ENCODE results near the gene SLA2.
"Not testable (repeated sequence)": the region's sequence is repeated elsewhere in the genome, so short reads cannot be mapped to it uniquely, and the experiment has no call there.

SLA2 gene

DNA sequence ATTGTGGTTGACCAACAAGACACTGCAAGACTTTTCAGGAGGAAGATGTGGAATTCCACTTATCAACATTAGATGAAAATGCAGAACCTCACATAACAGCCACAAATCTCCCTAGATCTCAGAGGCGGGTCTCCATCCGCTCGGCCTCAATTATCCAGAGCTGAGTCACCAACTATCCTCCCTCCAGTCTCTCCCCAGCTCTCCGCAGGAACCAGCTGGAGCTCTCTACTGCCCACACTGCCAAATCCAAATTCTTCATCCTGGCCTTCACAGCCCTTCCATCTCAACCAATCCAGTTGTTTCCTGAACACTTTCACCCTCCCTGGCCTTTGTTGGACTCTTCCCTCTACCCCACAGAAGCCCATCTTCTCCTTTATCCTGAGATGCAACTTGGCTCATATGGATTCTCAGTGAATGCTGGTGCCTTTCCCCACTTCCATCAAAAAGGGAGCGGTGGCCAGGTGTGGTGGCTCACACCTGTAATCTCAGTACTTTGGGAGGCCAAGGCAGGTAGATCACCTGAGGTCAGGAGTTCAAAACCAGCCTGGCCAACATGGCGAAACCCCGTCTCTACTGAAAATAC lies 76.1 kb downstream of the SLA2 start:
- Mint-ChIP-seq H3K27me3 (no peaks in the 10 kb centered on the region), H3K27ac (peak overlapping the region; percentile 2)

DNA sequence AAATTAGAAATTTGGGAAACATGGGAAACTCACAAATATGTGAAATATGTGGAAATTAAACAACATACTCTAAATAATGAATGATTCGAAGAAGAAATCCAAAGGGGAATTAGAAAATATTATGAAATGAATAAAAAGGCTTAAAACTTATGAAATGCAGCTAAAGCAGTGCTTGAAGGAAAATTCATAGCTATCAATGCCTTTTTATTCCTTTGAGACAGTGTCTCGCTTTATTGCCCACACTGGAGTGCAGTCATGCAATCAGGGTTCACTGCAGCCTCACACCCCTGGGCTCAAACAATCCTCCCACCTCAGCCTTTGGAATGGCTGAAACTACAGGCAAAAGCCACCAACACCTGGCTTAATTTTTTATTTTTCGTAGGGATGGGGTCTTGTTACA lies 80.5 kb downstream of the SLA2 start:
- peaks cover 7% of the 10 kb centered on the region for H3K36me3 Mint-ChIP-seq
- DNase-seq (ENCODE audit: low spot score in 2 of 2) (no peak), ATAC-seq (ENCODE audit: low read depth) (no peak)
- H3K4me1 Mint-ChIP-seq, result peaks cover 6% of the 10 kb centered on the region
- peaks cover 2% of the 10 kb centered on the region for H3K9me3 Mint-ChIP-seq
- H3K27ac Mint-ChIP-seq, result no peak overlapping the region
- no peak overlapping the region for H3K4me3 Mint-ChIP-seq
- H3K27me3 Mint-ChIP-seq, result no peaks in the 10 kb centered on the region

More for the DNA sequence above, 76.1 kb downstream of the SLA2 start:
- ATAC-seq (ENCODE audit: low read depth), result no peak
- Mint-ChIP-seq H3K9me3 (no peaks in the 10 kb centered on the region), H3K4me3 (no peak overlapping the region), H3K4me1 (peaks cover 14% of the 10 kb centered on the region), H3K36me3 (no peaks in the 10 kb centered on the region)
- DNase-seq (ENCODE audit: low spot score in 2 of 2), result no peak

DNA sequence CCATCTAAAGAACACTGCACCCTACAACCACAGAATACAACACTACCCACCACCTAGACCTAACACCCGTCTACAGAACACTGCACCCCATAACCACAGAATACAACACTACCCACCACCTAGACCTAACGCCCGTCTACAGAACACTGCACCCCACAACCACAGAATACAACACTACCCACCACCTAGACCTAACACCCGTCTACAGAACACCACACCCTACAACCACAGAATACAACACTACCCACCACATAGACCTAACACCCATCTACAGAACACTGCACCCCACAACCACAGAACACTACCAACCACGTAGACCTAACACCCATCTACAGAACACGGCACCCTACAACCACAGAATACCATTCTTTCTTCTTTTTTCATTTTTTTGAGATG lies 81.3 kb downstream of the SLA2 start:
- H3K27me3 Mint-ChIP-seq; H3K4me1 Mint-ChIP-seq; ATAC-seq (ENCODE audit: low read depth); H3K27ac Mint-ChIP-seq; H3K4me3 Mint-ChIP-seq; H3K36me3 Mint-ChIP-seq; H3K9me3 Mint-ChIP-seq; DNase-seq (ENCODE audit: low spot score in 2 of 2): not testable (repeated sequence)

DNA sequence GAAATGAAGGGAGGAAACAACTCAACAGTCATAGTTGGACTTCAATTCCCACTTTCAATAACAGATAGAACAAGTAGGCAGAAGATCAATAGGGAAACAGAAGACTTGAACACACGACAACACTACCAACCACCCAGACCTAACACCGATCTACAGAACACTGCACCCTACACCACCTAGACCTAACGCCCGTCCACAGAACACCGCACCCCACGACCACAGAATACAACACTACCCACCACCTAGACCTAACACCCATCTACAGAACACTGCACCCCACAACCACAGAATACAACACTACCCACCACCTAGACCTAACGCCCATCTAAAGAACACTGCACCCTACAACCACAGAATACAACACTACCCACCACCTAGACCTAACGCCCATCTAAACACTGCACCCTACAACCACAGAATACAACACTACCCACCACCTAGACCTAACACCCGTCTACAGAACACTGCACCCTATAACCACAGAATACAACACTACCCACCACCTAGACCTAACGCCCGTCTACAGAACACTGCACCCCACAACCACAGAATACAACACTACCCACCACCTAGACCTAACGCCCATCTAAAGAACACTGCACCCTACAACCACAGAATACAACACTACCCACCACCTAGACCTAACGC lies 81.8 kb downstream of the SLA2 start:
- not testable (repeated sequence) for H3K36me3 Mint-ChIP-seq; H3K27me3 Mint-ChIP-seq; H3K9me3 Mint-ChIP-seq; DNase-seq (ENCODE audit: low spot score in 2 of 2); H3K4me3 Mint-ChIP-seq; H3K27ac Mint-ChIP-seq; H3K4me1 Mint-ChIP-seq; ATAC-seq (ENCODE audit: low read depth)

DNA sequence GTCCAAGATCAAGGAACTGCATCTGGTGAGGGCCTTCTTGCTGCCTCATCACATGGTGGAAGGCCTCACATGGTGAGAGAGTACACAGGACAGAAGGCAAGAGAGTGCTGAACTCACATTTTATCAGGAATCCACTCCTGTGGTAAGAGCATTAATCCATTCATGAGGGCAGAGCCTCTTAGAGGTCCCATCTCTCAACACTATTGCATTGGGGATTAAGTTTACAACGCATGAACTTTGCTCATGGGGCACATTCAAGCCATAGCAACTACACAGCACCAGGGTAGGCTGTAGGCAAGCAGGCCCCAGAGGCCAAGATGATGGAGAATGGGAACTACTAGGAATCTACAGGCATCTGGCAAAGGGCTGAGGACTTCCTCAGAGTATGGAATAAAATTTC lies 82.6 kb downstream of the SLA2 start:
- Mint-ChIP-seq H3K27me3 (no peaks in the 10 kb centered on the region), H3K9me3 (peaks cover 2% of the 10 kb centered on the region), H3K4me3 (no peak overlapping the region), H3K27ac (no peak overlapping the region), H3K36me3 (peaks cover 7% of the 10 kb centered on the region), H3K4me1 (peaks cover 4% of the 10 kb centered on the region)
- DNase-seq (ENCODE audit: low spot score in 2 of 2), result no peak
- ATAC-seq (ENCODE audit: low read depth), result no peak

DNA sequence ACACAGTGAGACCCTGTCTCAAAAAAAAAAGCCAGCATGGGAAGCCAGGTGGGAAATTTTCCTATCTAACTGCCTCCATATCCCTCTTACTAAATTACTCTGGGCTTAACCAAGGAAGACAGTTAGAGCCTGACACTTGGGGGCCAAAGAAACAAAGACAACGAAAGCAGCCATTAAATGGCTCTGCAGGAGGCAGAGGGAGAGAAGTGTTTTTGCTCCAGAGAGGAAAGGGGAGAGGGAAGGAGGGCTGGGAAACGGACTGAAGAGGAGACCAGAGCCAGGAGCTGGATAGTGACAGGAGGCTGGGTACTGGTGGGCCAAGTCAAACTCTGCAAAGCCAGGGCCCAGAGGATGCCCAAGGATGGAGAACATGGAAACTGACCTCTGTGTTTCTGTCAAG lies 83.3 kb downstream of the SLA2 start:
- peaks cover 7% of the 10 kb centered on the region for H3K36me3 Mint-ChIP-seq
- no peak overlapping the region for H3K27ac Mint-ChIP-seq
- DNase-seq (ENCODE audit: low spot score in 2 of 2) (no peak), ATAC-seq (ENCODE audit: low read depth) (no peak)
- H3K4me1 Mint-ChIP-seq, result peaks cover 4% of the 10 kb centered on the region
- no peaks in the 10 kb centered on the region for H3K27me3 Mint-ChIP-seq
- peaks cover 2% of the 10 kb centered on the region for H3K9me3 Mint-ChIP-seq
- H3K4me3 Mint-ChIP-seq, result no peak overlapping the region

All from memory B cell (primary cell).